GM21529 (cell line): ENCODE measurements around the gene RIPOR3.
"Not testable (repeated sequence)": the region's sequence is repeated elsewhere in the genome, so short reads cannot be mapped to it uniquely, and the experiment has no call there.

Experiments used
- ATAC-seq: cut with Tn5 transposase; IDR thresholded peaks from one replicate; pipeline ENCODE4 v1.9.1; 2021; ENCODE audit not compliant: unreplicated experiment

RIPOR3 gene

GRCh38 chr20:50724851-50725723 is 33.7 kb upstream of the RIPOR3 start:
- ATAC-seq, result no peak

- no peak for ATAC-seq
Observed at GRCh38 chr20:50724112-50724725, 32.9 kb upstream of the RIPOR3 start.

GRCh38 chr20:50723672-50724071 is 32.3 kb upstream of the RIPOR3 start:
- no peak for ATAC-seq

GRCh38 chr20:50722424-50723155 is 31.2 kb upstream of the RIPOR3 start:
- no peak for ATAC-seq

- ATAC-seq, result no peak
Observed at GRCh38 chr20:50721881-50722281, 30.5 kb upstream of the RIPOR3 start.

GRCh38 chr20:50720582-50720981 is 29.2 kb upstream of the RIPOR3 start:
- ATAC-seq, result no peak

GRCh38 chr20:50720026-50720425 is 28.7 kb upstream of the RIPOR3 start:
- no peak for ATAC-seq

- no peak for ATAC-seq
Observed at GRCh38 chr20:50719328-50719727, 28.0 kb upstream of the RIPOR3 start.

GRCh38 chr20:50717974-50718761 is 26.8 kb upstream of the RIPOR3 start:
- ATAC-seq, result no peak

GRCh38 chr20:50717312-50717711 is 26.0 kb upstream of the RIPOR3 start:
- ATAC-seq, result no peak

- ATAC-seq, result no peak
Observed at GRCh38 chr20:50716518-50716917, 25.2 kb upstream of the RIPOR3 start.

- ATAC-seq, result no peak
Observed at GRCh38 chr20:50715694-50716093, 24.4 kb upstream of the RIPOR3 start.

- ATAC-seq, result not testable (repeated sequence)
Observed at GRCh38 chr20:50714426-50714825, 23.1 kb upstream of the RIPOR3 start.

GRCh38 chr20:50713657-50714101 is 22.3 kb upstream of the RIPOR3 start:
- no peak for ATAC-seq

- no peak for ATAC-seq
Observed at GRCh38 chr20:50712771-50713656, 21.7 kb upstream of the RIPOR3 start.

GRCh38 chr20:50711113-50711825 is 19.9 kb upstream of the RIPOR3 start:
- ATAC-seq, result no peak

- ATAC-seq, result no peak
Observed at GRCh38 chr20:50710492-50711063, 19.2 kb upstream of the RIPOR3 start.

- no peak for ATAC-seq
Observed at GRCh38 chr20:50709636-50709973, 18.3 kb upstream of the RIPOR3 start.
